ENCODE measurements around the gene ACBD5.

The ACBD5 gene

GRCh38 chr10:27225011-27225590 lies 15.5 kb downstream of the ACBD5 start:
- TF ChIP-seq EZH2 (IDR thresholded peaks at IDR 0.05; ENCODE audit: borderline replicate concordance, low read length), result no peak
- TF ChIP-seq CTCF (IDR thresholded peaks at IDR 0.05; ENCODE audit: low read length), result no peak
- Histone ChIP-seq H3K27ac (ENCODE audit: low read depth, low read length, poor library complexity, severe bottlenecking) (no peak overlapping the region), H3K9me3 (ENCODE audit: low read length) (no peaks in the 10 kb centered on the region), H3K79me2 (ENCODE audit: insufficient read depth, low read length) (no peaks in the 10 kb centered on the region), H3K9ac (ENCODE audit: low read length) (no peak overlapping the region), H4K20me1 (ENCODE audit: insufficient read depth, low read length) (no peaks in the 10 kb centered on the region), H3K27me3 (ENCODE audit: insufficient read depth, low read length) (no peaks in the 10 kb centered on the region), H3K9me2 (ENCODE audit: low read depth, low read length) (no peaks in the 10 kb centered on the region), H2AFZ (ENCODE audit: low read length) (no peak overlapping the region), H3K4me2 (ENCODE audit: low read length) (no peak overlapping the region), H3K4me3 (ENCODE audit: low read depth, low read length, poor library complexity, severe bottlenecking) (no peak overlapping the region), H3K36me3 (ENCODE audit: insufficient read depth, low read length) (peaks cover 54% of the 10 kb centered on the region), H3F3A (ENCODE audit: insufficient read depth, low read length) (0 out of 2 replicates have a peak, but pooled peaks cover 3% of the 10 kb centered on the region), H3K4me1 (ENCODE audit: insufficient read depth, low read length, severe bottlenecking) (no peaks in the 10 kb centered on the region)

- H3K9ac ChIP-seq (ENCODE audit: low read length), result no peak overlapping the region
- TF ChIP-seq CTCF (IDR thresholded peaks at IDR 0.05; ENCODE audit: low read length) (peak; percentile 66), EZH2 (IDR thresholded peaks at IDR 0.05; ENCODE audit: borderline replicate concordance, low read length) (no peak)
- H3K36me3 ChIP-seq (ENCODE audit: insufficient read depth, low read length), result peaks cover 56% of the 10 kb centered on the region
- H3K79me2 ChIP-seq (ENCODE audit: insufficient read depth, low read length), result no peaks in the 10 kb centered on the region
- H3K4me1 ChIP-seq (ENCODE audit: insufficient read depth, low read length, severe bottlenecking), result no peaks in the 10 kb centered on the region
- H4K20me1 ChIP-seq (ENCODE audit: insufficient read depth, low read length), result no peaks in the 10 kb centered on the region
- H3K9me3 ChIP-seq (ENCODE audit: low read length), result no peaks in the 10 kb centered on the region
- no peak overlapping the region for H2AFZ ChIP-seq (ENCODE audit: low read length)
- no peak overlapping the region for H3K4me2 ChIP-seq (ENCODE audit: low read length)
- H3K27me3 ChIP-seq (ENCODE audit: insufficient read depth, low read length), result no peaks in the 10 kb centered on the region
- no peak overlapping the region for H3K4me3 ChIP-seq (ENCODE audit: low read depth, low read length, poor library complexity, severe bottlenecking)
- 0 out of 2 replicates have a peak, but pooled peaks cover 3% of the 10 kb centered on the region for H3F3A ChIP-seq (ENCODE audit: insufficient read depth, low read length)
- no peaks in the 10 kb centered on the region for H3K9me2 ChIP-seq (ENCODE audit: low read depth, low read length)
- no peak overlapping the region for H3K27ac ChIP-seq (ENCODE audit: low read depth, low read length, poor library complexity, severe bottlenecking)
Measured at GRCh38 chr10:27223964-27224363, 16.6 kb downstream of the ACBD5 start.

- Histone ChIP-seq H2AFZ (ENCODE audit: low read length) (no peak overlapping the region), H3F3A (ENCODE audit: insufficient read depth, low read length) (no peaks in the 10 kb centered on the region), H3K9me2 (ENCODE audit: low read depth, low read length) (no peaks in the 10 kb centered on the region), H3K4me2 (ENCODE audit: low read length) (no peak overlapping the region), H3K79me2 (ENCODE audit: insufficient read depth, low read length) (no peaks in the 10 kb centered on the region), H3K36me3 (ENCODE audit: insufficient read depth, low read length) (peaks cover 86% of the 10 kb centered on the region), H4K20me1 (ENCODE audit: insufficient read depth, low read length) (no peaks in the 10 kb centered on the region), H3K27me3 (ENCODE audit: insufficient read depth, low read length) (no peaks in the 10 kb centered on the region), H3K27ac (ENCODE audit: low read depth, low read length, poor library complexity, severe bottlenecking) (no peak overlapping the region), H3K4me3 (ENCODE audit: low read depth, low read length, poor library complexity, severe bottlenecking) (no peak overlapping the region), H3K9ac (ENCODE audit: low read length) (no peak overlapping the region), H3K9me3 (ENCODE audit: low read length) (no peaks in the 10 kb centered on the region), H3K4me1 (ENCODE audit: insufficient read depth, low read length, severe bottlenecking) (no peaks in the 10 kb centered on the region)
- TF ChIP-seq CTCF (IDR thresholded peaks at IDR 0.05; ENCODE audit: low read length) (no peak), EZH2 (IDR thresholded peaks at IDR 0.05; ENCODE audit: borderline replicate concordance, low read length) (no peak)
Measured at GRCh38 chr10:27207350-27207749, 33.2 kb downstream of the ACBD5 start.

All from OCI-LY1 (cell line).